ENCODE measurements around the gene TBC1D9B.

- TF ChIP-seq CREB1 (IDR thresholded peaks at IDR 0.05; ENCODE audit: low read depth) (no peak), ZBTB7A (IDR thresholded peaks at IDR 0.05; ENCODE audit: low read depth) (no peak), TAF1 (IDR thresholded peaks at IDR 0.05; ENCODE audit: low read depth) (no peak), YY1 (IDR thresholded peaks at IDR 0.05; ENCODE audit: low read depth) (no peak), EP300 (IDR thresholded peaks at IDR 0.05; ENCODE audit: borderline replicate concordance) (no peak)
Measured at GRCh38 chr5:179860301-179860700, 47.4 kb downstream of the TBC1D9B start.
